SU-DHL-6 (cell line): Measurements from ENCODE around the gene CREB5.

Source experiments
- EZH2phosphoT487 ChIP-seq: fragments of 200-600 bp; sonication (generic), shearing (Covaris generic); conservative IDR thresholded peaks from 2 replicates; pipeline ENCODE4 v1.6.1; 2018; ENCODE audit warnings: mild to moderate bottlenecking, antibody characterized with exemption, low read length, moderate library complexity, mixed read lengths
- TF ChIP-seq, protein P1 (sequence below): fragments of 200-600 bp; sonication (generic); IDR thresholded peaks from one replicate; pipeline ENCODE4 v1.5.1; 2017; ENCODE audit warnings: antibody characterized with exemption, mild to moderate bottlenecking, low read length, moderate library complexity; ENCODE audit not compliant: insufficient read depth, poor library complexity, severe bottlenecking

DNA sequence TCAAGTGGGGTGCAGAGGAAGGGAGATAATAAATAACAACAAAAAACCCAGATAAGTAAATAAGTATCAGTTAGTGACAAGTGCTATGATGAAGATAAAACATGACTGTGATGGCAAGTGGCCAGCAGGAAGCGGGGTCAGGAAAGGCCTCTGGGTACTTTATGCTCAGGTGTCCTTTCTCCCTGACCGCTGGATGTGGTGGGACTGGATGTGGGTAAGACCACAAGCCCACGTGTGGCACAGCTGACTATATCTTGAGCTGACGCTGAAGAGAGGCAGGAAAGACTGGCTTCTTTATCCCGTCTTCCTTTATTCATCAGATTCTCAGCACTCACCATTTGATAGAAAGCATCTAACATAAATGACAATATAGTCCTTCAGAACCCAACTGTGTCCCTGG is 87.8 kb downstream of the CREB5 start:
- TF ChIP-seq, protein P1, sequence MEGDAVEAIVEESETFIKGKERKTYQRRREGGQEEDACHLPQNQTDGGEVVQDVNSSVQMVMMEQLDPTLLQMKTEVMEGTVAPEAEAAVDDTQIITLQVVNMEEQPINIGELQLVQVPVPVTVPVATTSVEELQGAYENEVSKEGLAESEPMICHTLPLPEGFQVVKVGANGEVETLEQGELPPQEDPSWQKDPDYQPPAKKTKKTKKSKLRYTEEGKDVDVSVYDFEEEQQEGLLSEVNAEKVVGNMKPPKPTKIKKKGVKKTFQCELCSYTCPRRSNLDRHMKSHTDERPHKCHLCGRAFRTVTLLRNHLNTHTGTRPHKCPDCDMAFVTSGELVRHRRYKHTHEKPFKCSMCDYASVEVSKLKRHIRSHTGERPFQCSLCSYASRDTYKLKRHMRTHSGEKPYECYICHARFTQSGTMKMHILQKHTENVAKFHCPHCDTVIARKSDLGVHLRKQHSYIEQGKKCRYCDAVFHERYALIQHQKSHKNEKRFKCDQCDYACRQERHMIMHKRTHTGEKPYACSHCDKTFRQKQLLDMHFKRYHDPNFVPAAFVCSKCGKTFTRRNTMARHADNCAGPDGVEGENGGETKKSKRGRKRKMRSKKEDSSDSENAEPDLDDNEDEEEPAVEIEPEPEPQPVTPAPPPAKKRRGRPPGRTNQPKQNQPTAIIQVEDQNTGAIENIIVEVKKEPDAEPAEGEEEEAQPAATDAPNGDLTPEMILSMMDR = no peak
- TF ChIP-seq EZH2phosphoT487 = no peak
